Measurements from ENCODE around the gene C19orf67. TPM values are rescaled to one million over a fixed set of nuclear protein-coding genes. Genes with fewer than 3 reads are reported as not detected.
A peak's percentile ranks its signal among the peaks of the same experiment; 100 is the strongest.

Gene C19orf67
- total RNA-seq, 2 experiments from 2014 or later = not detected

DNA sequence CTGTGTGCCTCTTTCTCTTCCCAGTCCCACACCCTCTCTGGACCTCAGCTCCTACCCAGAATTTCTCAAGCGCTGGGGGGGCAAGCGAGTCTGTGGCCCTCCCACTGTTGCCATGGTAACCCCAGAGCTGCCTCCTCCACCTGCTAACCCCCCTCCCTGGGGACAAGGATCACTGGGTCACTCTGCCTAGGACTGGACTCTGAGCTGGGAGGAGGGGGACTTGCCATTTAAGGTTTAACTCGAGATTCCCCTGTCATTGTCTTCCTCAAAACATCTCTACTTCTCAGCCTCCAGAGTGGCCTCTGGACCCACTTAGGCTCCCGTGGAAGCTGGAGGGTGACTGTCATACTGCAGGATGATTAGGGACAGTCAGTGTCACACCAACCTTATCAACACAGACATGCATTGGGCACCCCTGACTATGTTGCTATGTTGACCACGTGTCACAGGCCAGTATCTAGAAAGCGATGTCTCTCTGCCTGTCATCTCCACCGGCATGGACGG is 25.9 kb downstream of the C19orf67 start:
- no peak for DNase-seq
- POLR2A ChIA-PET = interaction anchor here (1.2 to 1.9 kb wide), 3 partner anchors 12 to 193 kb away, joined by 3 to 6 read pairs (median 3); partner anchors contain the start of gene IL27RA
- H3K27me3 Mint-ChIP-seq = peaks cover 37% of the 10 kb centered on the region

GRCh38 chr19:14059093-14059480 is 26.5 kb downstream of the C19orf67 start:
- intact Hi-C loops (cut with micrococcal nuclease) = no loop called here
- peaks cover 16% of the 10 kb centered on the region for H3K4me1 Mint-ChIP-seq (ENCODE audit: low read depth)
- no peak overlapping the region for H3K4me3 Mint-ChIP-seq
- peak; percentile 91 for TF ChIP-seq CTCF (IDR thresholded peaks at IDR 0.05)
- DNase-seq (peak; percentile 77), ATAC-seq (peak; percentile 77)
- no peaks in the 10 kb centered on the region for H3K36me3 Mint-ChIP-seq (ENCODE audit: low read depth)
- POLR2A ChIA-PET = interaction anchor here (1.2 to 1.9 kb wide), 2 partner anchors 12 to 28 kb away, joined by 3 to 6 read pairs; partner anchors contain the start of gene IL27RA
- no peak overlapping the region for H3K27ac Mint-ChIP-seq
- peaks cover 37% of the 10 kb centered on the region for H3K27me3 Mint-ChIP-seq
- H3K9me3 Mint-ChIP-seq = no peaks in the 10 kb centered on the region
- CTCF ChIA-PET = interaction anchor here (0.5 to 7.0 kb wide), 45 partner anchors 10 to 448 kb away, joined by 3 to 86 read pairs (median 4); partner anchors contain the start of genes ASF1B, IL27RA, MISP3 and NANOS3

More for the DNA sequence above, 25.9 kb downstream of the C19orf67 start:
- intact Hi-C loops (cut with micrococcal nuclease) = no loop called here
- H3K9me3 Mint-ChIP-seq = no peaks in the 10 kb centered on the region
- no peak for ATAC-seq
- CTCF ChIA-PET = interaction anchor here (0.6 to 7.0 kb wide), 34 partner anchors 11 to 223 kb away, joined by 3 to 86 read pairs (median 5); partner anchors contain the start of genes ASF1B, IL27RA, MISP3 and NANOS3
- TF ChIP-seq CTCF (IDR thresholded peaks at IDR 0.05) = no peak
- H3K4me3 Mint-ChIP-seq = no peak overlapping the region
- no peak overlapping the region for H3K27ac Mint-ChIP-seq
- no peaks in the 10 kb centered on the region for H3K36me3 Mint-ChIP-seq (ENCODE audit: low read depth)
- peaks cover 16% of the 10 kb centered on the region for H3K4me1 Mint-ChIP-seq (ENCODE audit: low read depth)

GRCh38 chr19:14058182-14059092 is 27.1 kb downstream of the C19orf67 start:
- no peak for DNase-seq
- Mint-ChIP-seq H3K4me3 (no peak overlapping the region), H3K4me1 (ENCODE audit: low read depth) (peaks cover 16% of the 10 kb centered on the region), H3K27ac (no peak overlapping the region), H3K36me3 (ENCODE audit: low read depth) (no peaks in the 10 kb centered on the region), H3K27me3 (peaks cover 37% of the 10 kb centered on the region), H3K9me3 (no peaks in the 10 kb centered on the region)
- intact Hi-C loops (cut with micrococcal nuclease) = no loop called here
- no peak for ATAC-seq
- ChIA-PET CTCF (interaction anchor here (0.5 to 7.0 kb wide), 42 partner anchors 10 to 449 kb away, joined by 3 to 86 read pairs (median 4); partner anchors contain the start of genes ASF1B, DCAF15, IL27RA and MISP3), POLR2A (interaction anchor here (1.2 kb wide), 1 partner anchor 13 kb away, joined by 3 read pairs; no protein-coding TSS in a partner anchor)
- no peak for TF ChIP-seq CTCF (IDR thresholded peaks at IDR 0.05)

DNA sequence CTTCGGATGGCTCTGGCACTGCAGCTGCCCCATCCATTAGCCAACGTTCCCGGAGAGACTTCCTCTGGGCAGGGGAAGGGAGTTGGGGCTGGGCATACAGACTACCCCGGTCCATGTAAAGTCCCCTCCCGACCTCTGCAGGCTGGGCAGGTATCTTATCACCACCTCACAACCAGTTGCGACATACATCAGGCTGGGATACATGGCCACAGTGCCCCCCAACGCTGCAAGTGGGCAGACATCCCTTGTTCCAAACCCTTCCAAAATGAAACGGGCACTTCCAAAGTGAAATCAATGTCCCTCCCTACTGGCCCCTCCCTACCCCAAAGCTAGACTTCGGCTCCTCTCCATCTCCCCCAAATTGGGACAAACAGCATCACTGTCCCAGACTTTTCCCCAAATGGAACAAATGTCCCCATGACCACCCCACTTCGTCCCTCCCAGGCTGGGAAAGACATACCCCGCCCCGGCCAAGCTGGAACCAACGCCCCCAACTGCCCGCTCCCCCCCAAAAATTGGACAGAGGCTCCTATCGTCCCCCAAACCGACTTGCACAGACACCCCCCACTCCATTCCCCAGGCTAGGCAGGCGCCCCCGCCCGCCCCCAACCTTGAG is 28.7 kb downstream of the C19orf67 start:
- Mint-ChIP-seq H3K27me3 (peaks cover 37% of the 10 kb centered on the region), H3K9me3 (no peaks in the 10 kb centered on the region), H3K36me3 (ENCODE audit: low read depth) (peaks cover 11% of the 10 kb centered on the region), H3K4me1 (ENCODE audit: low read depth) (peaks cover 16% of the 10 kb centered on the region), H3K27ac (no peak overlapping the region), H3K4me3 (no peak overlapping the region)
- ATAC-seq (no peak), DNase-seq (no peak)
- TF ChIP-seq CTCF (IDR thresholded peaks at IDR 0.05) = no peak
- intact Hi-C loops (cut with micrococcal nuclease) = no loop called here
- POLR2A ChIA-PET = interaction anchor here (0.6 to 0.7 kb wide), 3 partner anchors 69 to 338 kb away, joined by 3 read pairs; no protein-coding TSS in a partner anchor
- CTCF ChIA-PET = interaction anchor here (1.1 to 7.0 kb wide), 5 partner anchors 8 to 177 kb away, joined by 3 to 86 read pairs (median 24); partner anchors contain the start of gene MISP3
